MM.1S (cell line): ENCODE data around the gene PLD1.
"Not testable (repeated sequence)": the region's sequence is repeated elsewhere in the genome, so short reads cannot be mapped to it uniquely, and the experiment has no call there.

ENCODE experiments used
- DNase-seq: peaks from one replicate; pipeline ENCODE4 v3.0.0-alpha.2; 2015
- H2AFZ ChIP-seq: fragments of 300-600 bp; sonication (generic); 2 replicates; pipeline ENCODE4 v1.6.0; 2016; ENCODE audit warnings: antibody characterized with exemption, low read length
- H3F3A ChIP-seq: fragments of 300-600 bp; sonication (generic); 2 replicates; pipeline ENCODE4 v1.6.1; 2016; ENCODE audit warnings: mild to moderate bottlenecking, antibody characterized with exemption, low read length, moderate library complexity, mixed read lengths; ENCODE audit not compliant: insufficient read depth
- H3K27ac ChIP-seq: fragments of 300-600 bp; sonication (generic); 2 replicates; pipeline ENCODE4 v1.5.1; 2016; ENCODE audit warnings: mild to moderate bottlenecking, low read length
- H3K27me3 ChIP-seq: fragments of 300-600 bp; sonication (generic); replicated peaks from 2 replicates; pipeline ENCODE4 v1.6.0; 2016; ENCODE audit warnings: low read length; ENCODE audit not compliant: insufficient read depth
- H3K36me3 ChIP-seq: fragments of 300-600 bp; sonication (generic); replicated peaks from 2 replicates; pipeline ENCODE4 v1.6.1; 2016; ENCODE audit warnings: mild to moderate bottlenecking, low read length, mixed read lengths; ENCODE audit not compliant: insufficient read depth
- H3K4me1 ChIP-seq: fragments of 300-600 bp; sonication (generic); 2 replicates; pipeline ENCODE4 v1.6.1; 2016; ENCODE audit warnings: low read length, mixed read lengths
- H3K4me2 ChIP-seq: fragments of 300-600 bp; sonication (generic); 2 replicates; pipeline ENCODE4 v1.6.0; 2016; ENCODE audit warnings: low read depth, low read length
- H3K4me3 ChIP-seq: fragments of 300-600 bp; sonication (generic); 2 replicates; pipeline ENCODE4 v1.5.1; 2016; ENCODE audit warnings: low read length, mixed read lengths
- H3K79me2 ChIP-seq: fragments of 300-600 bp; sonication (generic); 2 replicates; pipeline ENCODE4 v1.6.1; 2016; ENCODE audit warnings: mixed run types, low read length, mixed read lengths
- H3K9ac ChIP-seq: fragments of 300-600 bp; sonication (generic); 2 replicates; pipeline ENCODE4 v1.6.1; 2016; ENCODE audit warnings: low read length, mixed read lengths
- H3K9me2 ChIP-seq: fragments of 300-600 bp; sonication (generic); replicated peaks from 2 replicates; pipeline ENCODE4 v1.6.1; 2016; ENCODE audit warnings: mild to moderate bottlenecking, low read length, mixed read lengths; ENCODE audit not compliant: insufficient read depth
- H3K9me3 ChIP-seq: fragments of 300-600 bp; sonication (generic); replicated peaks from 2 replicates; pipeline ENCODE4 v1.6.1; 2016; ENCODE audit warnings: mild to moderate bottlenecking, low read length, mixed read lengths; ENCODE audit not compliant: insufficient read depth
- H4K20me1 ChIP-seq: fragments of 300-600 bp; sonication (generic); 2 replicates; pipeline ENCODE4 v1.6.1; 2016; ENCODE audit warnings: mild to moderate bottlenecking, low read length, moderate library complexity, mixed read lengths; ENCODE audit not compliant: insufficient read depth
- EZH2 ChIP-seq: fragments of 300-600 bp; sonication (generic); optimal IDR thresholded peaks from 2 replicates; pipeline ENCODE3; 2017; ENCODE audit warnings: low read depth, mild to moderate bottlenecking, antibody characterized with exemption, low read length, mixed read lengths
- EZH2phosphoT487 ChIP-seq: fragments of 300-600 bp; sonication (generic); IDR thresholded peaks from 2 replicates; pipeline ENCODE4 v1.6.1; 2018; ENCODE audit warnings: antibody characterized with exemption, low read length
- TF ChIP-seq, protein P1 (sequence below): fragments of 300-600 bp; sonication (generic); IDR thresholded peaks from 2 replicates; pipeline ENCODE4 v1.5.1; 2016; ENCODE audit warnings: antibody characterized with exemption, low read length, mixed read lengths

PLD1 gene

DNA sequence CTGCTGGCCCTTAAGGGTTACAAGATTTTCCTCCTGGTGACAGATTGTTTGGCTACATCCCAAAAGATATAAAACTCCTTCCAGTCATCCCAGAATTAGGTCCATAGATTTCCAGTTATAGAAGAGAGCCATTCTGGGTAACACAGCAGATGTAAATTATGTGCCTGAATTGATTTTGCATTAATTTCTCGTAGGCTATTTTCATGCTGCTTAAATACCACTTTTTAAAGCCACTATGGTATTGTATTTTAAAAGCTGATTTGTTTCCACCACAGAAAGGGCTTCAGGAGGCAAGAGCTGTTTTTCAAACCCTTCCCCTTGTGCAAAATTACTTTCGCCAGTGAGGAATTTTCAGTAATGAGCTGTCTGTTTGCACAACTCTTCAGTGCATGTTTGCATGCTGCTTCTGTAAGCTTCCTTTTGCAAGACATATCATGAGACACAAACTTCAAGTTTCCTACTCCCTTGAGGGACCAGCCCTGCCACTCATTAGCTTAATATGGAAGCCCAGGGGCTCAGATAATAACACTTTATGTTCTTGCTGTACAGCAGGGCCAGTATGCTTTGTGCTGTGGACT lies 244.7 kb downstream of the PLD1 start:
- H2AFZ ChIP-seq, result no peak overlapping the region
- H3K36me3 ChIP-seq, result no peaks in the 10 kb centered on the region
- no peak for DNase-seq
- H3K9me2 ChIP-seq, result no peaks in the 10 kb centered on the region
- H4K20me1 ChIP-seq, result no peaks in the 10 kb centered on the region
- H3K4me3 ChIP-seq, result no peak overlapping the region
- TF ChIP-seq EZH2 (no peak), EZH2phosphoT487 (no peak)
- TF ChIP-seq, protein P1, sequence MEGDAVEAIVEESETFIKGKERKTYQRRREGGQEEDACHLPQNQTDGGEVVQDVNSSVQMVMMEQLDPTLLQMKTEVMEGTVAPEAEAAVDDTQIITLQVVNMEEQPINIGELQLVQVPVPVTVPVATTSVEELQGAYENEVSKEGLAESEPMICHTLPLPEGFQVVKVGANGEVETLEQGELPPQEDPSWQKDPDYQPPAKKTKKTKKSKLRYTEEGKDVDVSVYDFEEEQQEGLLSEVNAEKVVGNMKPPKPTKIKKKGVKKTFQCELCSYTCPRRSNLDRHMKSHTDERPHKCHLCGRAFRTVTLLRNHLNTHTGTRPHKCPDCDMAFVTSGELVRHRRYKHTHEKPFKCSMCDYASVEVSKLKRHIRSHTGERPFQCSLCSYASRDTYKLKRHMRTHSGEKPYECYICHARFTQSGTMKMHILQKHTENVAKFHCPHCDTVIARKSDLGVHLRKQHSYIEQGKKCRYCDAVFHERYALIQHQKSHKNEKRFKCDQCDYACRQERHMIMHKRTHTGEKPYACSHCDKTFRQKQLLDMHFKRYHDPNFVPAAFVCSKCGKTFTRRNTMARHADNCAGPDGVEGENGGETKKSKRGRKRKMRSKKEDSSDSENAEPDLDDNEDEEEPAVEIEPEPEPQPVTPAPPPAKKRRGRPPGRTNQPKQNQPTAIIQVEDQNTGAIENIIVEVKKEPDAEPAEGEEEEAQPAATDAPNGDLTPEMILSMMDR, result no peak
- H3K27me3 ChIP-seq, result no peaks in the 10 kb centered on the region
- H3K27ac ChIP-seq, result no peak overlapping the region
- H3K4me2 ChIP-seq, result no peak overlapping the region
- H3K9ac ChIP-seq, result no peak overlapping the region
- H3K79me2 ChIP-seq, result no peaks in the 10 kb centered on the region
- no peaks in the 10 kb centered on the region for H3K4me1 ChIP-seq
- H3F3A ChIP-seq, result no peaks in the 10 kb centered on the region
- H3K9me3 ChIP-seq, result no peaks in the 10 kb centered on the region

DNA sequence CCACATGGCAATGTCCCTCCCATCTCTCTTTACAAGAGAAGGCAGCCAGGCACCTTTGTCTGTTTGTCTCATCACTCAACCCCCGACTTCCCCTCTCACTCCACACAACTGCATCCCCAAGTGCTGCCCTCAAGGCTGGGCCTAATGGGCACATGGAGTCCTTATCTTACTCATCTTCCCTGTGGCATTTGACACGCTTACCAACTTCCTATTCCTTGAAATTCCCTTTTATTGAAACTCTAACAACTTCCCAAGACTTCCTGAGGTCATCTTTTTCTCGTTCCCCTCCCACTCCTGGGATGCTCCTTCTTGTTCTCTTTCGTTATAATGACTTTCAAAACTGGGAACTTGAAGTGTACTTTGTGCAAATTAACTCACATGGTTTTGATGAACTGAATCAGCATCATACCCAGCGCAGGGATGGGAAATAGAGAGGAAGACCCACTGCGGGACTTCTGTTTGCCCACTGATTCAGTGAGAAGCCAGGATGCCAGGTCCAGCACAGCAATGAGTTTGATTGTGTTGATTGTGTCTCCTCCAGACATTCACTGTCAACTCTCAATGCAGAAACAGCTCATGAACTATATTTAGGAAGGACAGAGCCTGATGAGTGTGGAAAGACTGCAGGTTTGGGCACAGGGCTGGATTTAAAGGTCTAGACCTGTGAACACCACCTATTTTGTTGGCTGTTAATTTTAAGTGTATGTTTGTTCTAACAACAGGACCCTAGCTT lies 245.4 kb downstream of the PLD1 start:
- H3K9me3 ChIP-seq, result no peaks in the 10 kb centered on the region
- DNase-seq, result no peak
- H4K20me1 ChIP-seq, result no peaks in the 10 kb centered on the region
- no peaks in the 10 kb centered on the region for H3F3A ChIP-seq
- no peak overlapping the region for H3K4me2 ChIP-seq
- TF ChIP-seq EZH2phosphoT487 (no peak), EZH2 (no peak)
- TF ChIP-seq, protein P1, result no peak
- H3K27ac ChIP-seq, result no peak overlapping the region
- no peaks in the 10 kb centered on the region for H3K79me2 ChIP-seq
- no peaks in the 10 kb centered on the region for H3K27me3 ChIP-seq
- H3K9ac ChIP-seq, result no peak overlapping the region
- no peaks in the 10 kb centered on the region for H3K36me3 ChIP-seq
- no peaks in the 10 kb centered on the region for H3K4me1 ChIP-seq
- no peak overlapping the region for H3K4me3 ChIP-seq
- H2AFZ ChIP-seq, result no peak overlapping the region; the same call in 1 of the 2 replicates
- no peaks in the 10 kb centered on the region for H3K9me2 ChIP-seq

DNA sequence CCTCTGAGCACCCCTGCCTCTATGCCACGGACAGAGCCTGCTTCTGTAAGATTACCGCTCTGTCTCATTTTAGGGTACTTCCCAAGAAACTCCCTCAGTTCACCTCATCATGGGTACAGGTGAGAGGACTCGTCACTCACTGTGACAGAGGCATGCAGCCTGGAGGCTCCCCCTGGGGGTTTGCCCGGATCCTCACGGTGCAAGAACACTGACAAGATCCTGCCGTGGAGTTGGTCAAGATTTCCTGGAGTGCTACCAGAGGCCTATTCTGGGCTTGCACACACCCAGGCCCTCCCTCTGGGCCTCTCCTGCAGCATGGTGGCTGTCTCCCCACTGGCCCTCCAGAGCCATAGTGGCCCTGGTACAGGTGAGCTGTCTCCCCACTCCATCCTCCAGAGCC lies 247.0 kb downstream of the PLD1 start:
- H3K27ac ChIP-seq, result no peak overlapping the region
- H3K4me1 ChIP-seq, result no peaks in the 10 kb centered on the region
- H3F3A ChIP-seq, result no peaks in the 10 kb centered on the region
- H2AFZ ChIP-seq, result no peak overlapping the region
- no peak overlapping the region for H3K4me3 ChIP-seq
- no peaks in the 10 kb centered on the region for H3K9me2 ChIP-seq
- no peak for DNase-seq
- no peaks in the 10 kb centered on the region for H3K36me3 ChIP-seq
- H4K20me1 ChIP-seq, result no peaks in the 10 kb centered on the region
- no peak for TF ChIP-seq EZH2phosphoT487
- TF ChIP-seq, protein P1, result no peak
- no peak for TF ChIP-seq EZH2
- H3K9me3 ChIP-seq, result no peaks in the 10 kb centered on the region
- no peak overlapping the region for H3K9ac ChIP-seq
- no peaks in the 10 kb centered on the region for H3K79me2 ChIP-seq
- H3K4me2 ChIP-seq, result no peak overlapping the region
- H3K27me3 ChIP-seq, result no peaks in the 10 kb centered on the region

DNA sequence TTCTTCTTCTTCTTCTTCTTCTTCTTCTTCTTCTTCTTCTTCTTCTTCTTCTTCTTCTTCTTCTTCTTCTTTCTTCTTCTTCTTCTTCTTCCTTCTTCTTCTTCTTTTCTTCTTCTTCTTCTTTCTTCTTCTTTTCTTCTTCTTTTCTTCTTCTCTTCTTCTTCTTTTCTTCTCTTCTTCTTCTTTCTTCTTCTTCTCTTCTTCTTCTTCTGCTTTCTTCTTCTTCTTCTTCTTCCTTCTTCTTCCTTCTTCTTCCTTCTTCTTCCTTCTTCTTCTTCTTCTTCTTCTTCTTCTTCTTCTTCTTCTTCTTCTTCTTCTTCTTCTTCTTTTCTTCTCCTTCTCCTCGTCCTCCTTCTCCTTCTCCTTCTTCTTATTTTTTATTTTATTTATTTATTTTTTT lies 247.8 kb downstream of the PLD1 start:
- H3K27me3 ChIP-seq, H3K36me3 ChIP-seq, H3K4me3 ChIP-seq, H3F3A ChIP-seq, H3K9me2 ChIP-seq, H4K20me1 ChIP-seq, H2AFZ ChIP-seq, H3K9me3 ChIP-seq, H3K4me2 ChIP-seq, H3K27ac ChIP-seq, H3K4me1 ChIP-seq, DNase-seq, H3K9ac ChIP-seq, H3K79me2 ChIP-seq: not testable (repeated sequence)
